ENCODE data around the gene DNASE2. TPM values are rescaled to one million over a fixed set of nuclear protein-coding genes. Genes with fewer than 3 reads are reported as not detected.

Gene DNASE2
- 32.9 and 33.5 TPM in 2 replicates for polyA plus RNA-seq (2013)

- peaks cover 4 to 5% of the 10 kb centered on the region in 2 experiments for H3K36me3 ChIP-seq (ENCODE audit: control insufficient read depth in 1 of 2, insufficient read depth in 2 of 2, low read length in 2 of 2)
- peak within 1 kb of the TSS; percentile 4 for H3K4ac ChIP-seq (ENCODE audit: low read depth, low read length)
- peak within 1 kb of the TSS; percentile 13 for H4K12ac ChIP-seq (ENCODE audit: low read depth, low read length)
- peak within 1 kb of the TSS; percentile 43 for H2BK5ac ChIP-seq (ENCODE audit: low read depth, low read length, poor library complexity)
- peak within 1 kb of the TSS; percentile 90 for H3K18ac ChIP-seq (ENCODE audit: low read length)
- peak within 1 kb of the TSS; percentile 86 for H2AFZ ChIP-seq (ENCODE audit: insufficient read depth, low read length, poor library complexity)
- peak within 1 kb of the TSS; percentile 90 for H3K14ac ChIP-seq (ENCODE audit: low read length)
- peaks cover 10% of the 10 kb centered on the region for H3K27me3 ChIP-seq (ENCODE audit: insufficient read depth, low read length)
- peaks cover 19% of the 10 kb centered on the region for H3K9me3 ChIP-seq (ENCODE audit: insufficient read depth, low read depth, low read length)
- H2BK12ac ChIP-seq (ENCODE audit: low read length) = no peak within 1 kb of the TSS
- H3K9ac ChIP-seq (ENCODE audit: low read length) = peak within 1 kb of the TSS; percentile 59
- H4K91ac ChIP-seq (ENCODE audit: low read depth, low read length) = peak within 1 kb of the TSS; percentile 80
- H2BK120ac ChIP-seq (ENCODE audit: insufficient read depth, low read length, poor library complexity) = peak within 1 kb of the TSS; percentile 44
- H3K27ac ChIP-seq (ENCODE audit: low read depth, low read length) = no peak within 1 kb of the TSS
- no peak within 1 kb of the TSS for H2AK5ac ChIP-seq (ENCODE audit: low read length)
- H3K4me1 ChIP-seq (ENCODE audit: control insufficient read depth in 1 of 2, insufficient read depth in 2 of 2, low read length in 2 of 2) = peaks cover 7 to 11% of the 10 kb centered on the region in 2 experiments
- peak within 1 kb of the TSS; percentile 88 for H3K4me2 ChIP-seq (ENCODE audit: low read length)
- peak; percentile 94 to 96 for DNase-seq
- WGBS (ENCODE audit: extremely low coverage, insufficient coverage, insufficient read length) = no CpG with 5 or more reads among the region's 38 CpGs
- peak within 1 kb of the TSS; percentile 91 for H4K8ac ChIP-seq (ENCODE audit: low read depth, low read length)
- no peak within 1 kb of the TSS for H3K23ac ChIP-seq (ENCODE audit: low read length)
- peaks cover 4% of the 10 kb centered on the region for H3K79me1 ChIP-seq (ENCODE audit: low read length)
- peak within 1 kb of the TSS; percentile 63 for H3K4me3 ChIP-seq (ENCODE audit: low read depth, low read length)
- peaks cover 5% of the 10 kb centered on the region for H3K79me2 ChIP-seq (ENCODE audit: control insufficient read depth, insufficient read depth, low read length, poor library complexity)
These were observed at the start of gene DNASE2 for GRCh38 chr19:12881172-12881808. DNASE2 (minus strand) TSS chr19:12881449; CDS start chr19:12881375, 74 bp downstream.

- Histone ChIP-seq H3K9ac (ENCODE audit: low read length) (no peak overlapping the region), H2AK5ac (ENCODE audit: low read length) (no peak overlapping the region), H3K4me2 (ENCODE audit: low read length) (no peak overlapping the region), H3K14ac (ENCODE audit: low read length) (no peak overlapping the region), H3K4me1 (ENCODE audit: control insufficient read depth in 1 of 2, insufficient read depth in 2 of 2, low read length in 2 of 2) (peaks cover 6 to 7% of the 10 kb centered on the region in 2 experiments), H3K4ac (ENCODE audit: low read depth, low read length) (no peak overlapping the region), H2BK5ac (ENCODE audit: low read depth, low read length, poor library complexity) (no peak overlapping the region), H3K79me2 (ENCODE audit: control insufficient read depth, insufficient read depth, low read length, poor library complexity) (peaks cover 9% of the 10 kb centered on the region), H3K27ac (ENCODE audit: low read depth, low read length) (no peak overlapping the region), H3K18ac (ENCODE audit: low read length) (no peak overlapping the region), H3K9me3 (ENCODE audit: insufficient read depth, low read depth, low read length) (peaks cover 2% of the 10 kb centered on the region), H4K12ac (ENCODE audit: low read depth, low read length) (no peak overlapping the region), H4K8ac (ENCODE audit: low read depth, low read length) (no peak overlapping the region), H3K79me1 (ENCODE audit: low read length) (peaks cover 9% of the 10 kb centered on the region), H3K23ac (ENCODE audit: low read length) (no peak overlapping the region), H3K4me3 (ENCODE audit: low read depth, low read length) (no peak overlapping the region), H3K27me3 (ENCODE audit: insufficient read depth, low read length) (no peaks in the 10 kb centered on the region), H2BK12ac (ENCODE audit: low read length) (no peak overlapping the region), H4K91ac (ENCODE audit: low read depth, low read length) (no peak overlapping the region), H2AFZ (ENCODE audit: insufficient read depth, low read length, poor library complexity) (no peak overlapping the region), H3K36me3 (ENCODE audit: control insufficient read depth in 1 of 2, insufficient read depth in 2 of 2, low read length in 2 of 2) (peaks cover 38% of the 10 kb centered on the region in 2 experiments), H2BK120ac (ENCODE audit: insufficient read depth, low read length, poor library complexity) (no peak overlapping the region)
- no CpG with 5 or more reads among the region's 19 CpGs for WGBS (ENCODE audit: extremely low coverage, insufficient coverage, insufficient read length)
- no peak for DNase-seq
These were observed 48.9 kb upstream of the DNASE2 start for GRCh38 chr19:12930002-12930645.

- Histone ChIP-seq H3K4me1 (ENCODE audit: control insufficient read depth in 1 of 2, insufficient read depth in 2 of 2, low read length in 2 of 2) (no peaks in the 10 kb centered on the region), H3K27ac (ENCODE audit: low read depth, low read length) (no peak overlapping the region), H4K12ac (ENCODE audit: low read depth, low read length) (no peak overlapping the region), H3K18ac (ENCODE audit: low read length) (no peak overlapping the region), H3K79me1 (ENCODE audit: low read length) (no peaks in the 10 kb centered on the region), H2BK120ac (ENCODE audit: insufficient read depth, low read length, poor library complexity) (no peak overlapping the region), H3K4me2 (ENCODE audit: low read length) (no peak overlapping the region), H2BK12ac (ENCODE audit: low read length) (no peak overlapping the region), H3K4ac (ENCODE audit: low read depth, low read length) (no peak overlapping the region), H3K36me3 (ENCODE audit: control insufficient read depth in 1 of 2, insufficient read depth in 2 of 2, low read length in 2 of 2) (peaks cover 56 to 57% of the 10 kb centered on the region in 2 experiments), H3K9ac (ENCODE audit: low read length) (no peak overlapping the region), H3K9me3 (ENCODE audit: insufficient read depth, low read depth, low read length) (peaks cover 4% of the 10 kb centered on the region), H3K23ac (ENCODE audit: low read length) (no peak overlapping the region), H2AFZ (ENCODE audit: insufficient read depth, low read length, poor library complexity) (no peak overlapping the region), H3K27me3 (ENCODE audit: insufficient read depth, low read length) (no peaks in the 10 kb centered on the region), H4K8ac (ENCODE audit: low read depth, low read length) (no peak overlapping the region), H3K14ac (ENCODE audit: low read length) (no peak overlapping the region), H2AK5ac (ENCODE audit: low read length) (no peak overlapping the region), H3K4me3 (ENCODE audit: low read depth, low read length) (no peak overlapping the region), H4K91ac (ENCODE audit: low read depth, low read length) (no peak overlapping the region), H2BK5ac (ENCODE audit: low read depth, low read length, poor library complexity) (no peak overlapping the region), H3K79me2 (ENCODE audit: control insufficient read depth, insufficient read depth, low read length, poor library complexity) (no peaks in the 10 kb centered on the region)
- no peak for DNase-seq
- WGBS (ENCODE audit: extremely low coverage, insufficient coverage, insufficient read length) = no CpG with 5 or more reads among the region's 29 CpGs
These were observed 43.5 kb upstream of the DNASE2 start for GRCh38 chr19:12924621-12925310.

- DNase-seq = no peak
- H3K27me3 ChIP-seq (ENCODE audit: insufficient read depth, low read length) = no peaks in the 10 kb centered on the region
- no peaks in the 10 kb centered on the region for H3K79me2 ChIP-seq (ENCODE audit: control insufficient read depth, insufficient read depth, low read length, poor library complexity)
- no peak overlapping the region for H2AK5ac ChIP-seq (ENCODE audit: low read length)
- H3K9me3 ChIP-seq (ENCODE audit: insufficient read depth, low read depth, low read length) = peaks cover 8% of the 10 kb centered on the region
- no peak overlapping the region for H2AFZ ChIP-seq (ENCODE audit: insufficient read depth, low read length, poor library complexity)
- no peak overlapping the region for H2BK120ac ChIP-seq (ENCODE audit: insufficient read depth, low read length, poor library complexity)
- no peak overlapping the region for H4K8ac ChIP-seq (ENCODE audit: low read depth, low read length)
- no peak overlapping the region for H4K12ac ChIP-seq (ENCODE audit: low read depth, low read length)
- peaks cover 2% of the 10 kb centered on the region for H3K79me1 ChIP-seq (ENCODE audit: low read length)
- no peak overlapping the region for H2BK12ac ChIP-seq (ENCODE audit: low read length)
- peaks cover 44 to 45% of the 10 kb centered on the region in 2 experiments for H3K36me3 ChIP-seq (ENCODE audit: control insufficient read depth in 1 of 2, insufficient read depth in 2 of 2, low read length in 2 of 2)
- H3K27ac ChIP-seq (ENCODE audit: low read depth, low read length) = no peak overlapping the region
- no peak overlapping the region for H2BK5ac ChIP-seq (ENCODE audit: low read depth, low read length, poor library complexity)
- no peak overlapping the region for H3K18ac ChIP-seq (ENCODE audit: low read length)
- no peak overlapping the region for H3K14ac ChIP-seq (ENCODE audit: low read length)
- H3K23ac ChIP-seq (ENCODE audit: low read length) = no peak overlapping the region
- H3K9ac ChIP-seq (ENCODE audit: low read length) = no peak overlapping the region
- no CpG with 5 or more reads among the region's 4 CpGs for WGBS (ENCODE audit: extremely low coverage, insufficient coverage, insufficient read length)
- H3K4ac ChIP-seq (ENCODE audit: low read depth, low read length) = no peak overlapping the region
- H3K4me2 ChIP-seq (ENCODE audit: low read length) = no peak overlapping the region
- H3K4me1 ChIP-seq (ENCODE audit: control insufficient read depth in 1 of 2, insufficient read depth in 2 of 2, low read length in 2 of 2) = peaks cover 3% of the 10 kb centered on the region in 2 experiments
- H3K4me3 ChIP-seq (ENCODE audit: low read depth, low read length) = no peak overlapping the region
- H4K91ac ChIP-seq (ENCODE audit: low read depth, low read length) = no peak overlapping the region
These were observed 41.7 kb upstream of the DNASE2 start for GRCh38 chr19:12922959-12923358.
